WTC11 (cell line): ENCODE data around the gene CDH13.

Source experiments
- ATF3 ChIP-seq: sonication (generic); formaldehyde crosslinking; conservative IDR thresholded peaks from 2 replicates; pipeline ENCODE4 v1.8.1; 2022; ENCODE audit warnings: mild to moderate bottlenecking, missing genetic modification reagents
- CTCF ChIP-seq: fragments of 200-600 bp; IDR thresholded peaks from 2 replicates; pipeline ENCODE4 v1.8.0; 2022; ENCODE audit warnings: antibody characterized with exemption
- E2F5 ChIP-seq: sonication (generic); formaldehyde crosslinking; IDR thresholded peaks from 2 replicates; pipeline ENCODE4 v1.8.1; 2022; ENCODE audit warnings: mild to moderate bottlenecking, moderate library complexity, missing genetic modification reagents
- ESRRA ChIP-seq: sonication (generic); formaldehyde crosslinking; IDR thresholded peaks from 2 replicates; pipeline ENCODE4 v1.8.1; 2022; ENCODE audit warnings: mild to moderate bottlenecking, missing genetic modification reagents, borderline replicate concordance
- GTF2I ChIP-seq: fragments of 250-450 bp; sonication (Bioruptor Pico); conservative IDR thresholded peaks from 2 replicates; pipeline ENCODE4 v1.4.0; 2021; ENCODE audit warnings: mild to moderate bottlenecking
- HMGA2 ChIP-seq: fragments of 250-450 bp; sonication (Bioruptor Pico); IDR thresholded peaks from 2 replicates; pipeline ENCODE4 v1.4.0; 2021; ENCODE audit warnings: mild to moderate bottlenecking, moderate library complexity
- JUN ChIP-seq: sonication (generic); formaldehyde crosslinking; IDR thresholded peaks from 2 replicates; pipeline ENCODE4 v1.8.0; 2023; ENCODE audit warnings: mild to moderate bottlenecking, missing genetic modification reagents
- MAX ChIP-seq: sonication (generic); formaldehyde crosslinking; IDR thresholded peaks from 2 replicates; pipeline ENCODE4 v1.8.0; 2022; ENCODE audit warnings: mild to moderate bottlenecking, missing genetic modification reagents
- NR2C2 ChIP-seq: sonication (generic); formaldehyde crosslinking; IDR thresholded peaks from 2 replicates; pipeline ENCODE4 v1.8.0; 2022; ENCODE audit warnings: mild to moderate bottlenecking, missing genetic modification reagents
- STAT6 ChIP-seq: sonication (generic); formaldehyde crosslinking; conservative IDR thresholded peaks from 2 replicates; pipeline ENCODE4 v1.8.1; 2023; ENCODE audit warnings: mild to moderate bottlenecking, low read depth, missing genetic modification reagents, moderate library complexity
- TP53 ChIP-seq: sonication (generic); formaldehyde crosslinking; IDR thresholded peaks from 2 replicates; pipeline ENCODE4 v1.8.1; 2023; ENCODE audit warnings: mild to moderate bottlenecking, missing genetic modification reagents
- USF1 ChIP-seq: sonication (generic); formaldehyde crosslinking; IDR thresholded peaks from 2 replicates; pipeline ENCODE4 v1.8.0; 2022; ENCODE audit warnings: mild to moderate bottlenecking, missing genetic modification reagents
- USF2 ChIP-seq: sonication (generic); formaldehyde crosslinking; IDR thresholded peaks from 2 replicates; pipeline ENCODE4 v1.8.1; 2023; ENCODE audit warnings: mild to moderate bottlenecking, missing genetic modification reagents, moderate library complexity

GRCh38 chr16:82855471-82855870 lies 228.7 kb downstream of the CDH13 start:
- no peak for TF ChIP-seq CTCF
- TF ChIP-seq ATF3, result no peak
- no peak for TF ChIP-seq HMGA2 (CRISPR knock-in tag)
- no peak for TF ChIP-seq E2F5 (CRISPR knock-in tag)
- TF ChIP-seq USF2 (CRISPR knock-in tag), result no peak
- no peak for TF ChIP-seq JUN
- TF ChIP-seq NR2C2 (CRISPR knock-in tag), result no peak
- TF ChIP-seq MAX (CRISPR knock-in tag), result no peak
- no peak for TF ChIP-seq GTF2I
- TF ChIP-seq STAT6, result no peak
- no peak for TF ChIP-seq TP53 (CRISPR knock-in tag)
- no peak for TF ChIP-seq ESRRA (CRISPR knock-in tag)
- TF ChIP-seq USF1 (CRISPR knock-in tag), result no peak
